Muscle layer of colon (tissue), 2 donors: ENCODE measurements around the gene NEUROG1.
A peak's percentile ranks its signal among the peaks of the same experiment; 100 is the strongest.

Experiments
- H3K27ac ChIP-seq: one replicate; pipeline ENCODE4 v1.7.0; 2013; ENCODE audit warnings: low read depth, mild to moderate bottlenecking, low read length, moderate library complexity
- H3K27me3 ChIP-seq, 2 donors: one replicate each; pipeline ENCODE4 v1.7.0; 2013; ENCODE audit warnings: low read length in 2 of 2, mild to moderate bottlenecking in 2 of 2; ENCODE audit not compliant: insufficient read depth in 2 of 2, control insufficient read depth in 1 of 2
- H3K36me3 ChIP-seq: one replicate; pipeline ENCODE4 v1.7.0; 2013; ENCODE audit warnings: mild to moderate bottlenecking, low read length; ENCODE audit not compliant: insufficient read depth
- H3K4me1 ChIP-seq: one replicate; pipeline ENCODE4 v1.7.0; 2013; ENCODE audit warnings: mild to moderate bottlenecking, low read length; ENCODE audit not compliant: insufficient read depth
- H3K4me3 ChIP-seq, 2 donors: one replicate each; pipeline ENCODE4 v1.7.0; 2013; ENCODE audit warnings: low read length in 2 of 2, low read depth in 1 of 2, mild to moderate bottlenecking in 1 of 2, moderate library complexity in 1 of 2
- H3K9ac ChIP-seq: one replicate; pipeline ENCODE4 v1.7.0; 2013; ENCODE audit warnings: low read length
- H3K9me3 ChIP-seq: one replicate; pipeline ENCODE4 v1.7.0; 2013; ENCODE audit warnings: mild to moderate bottlenecking, low read length
- donor health status: abdominal sarcoma.
- donor health status: Adenocarcinoma of cecum.

The NEUROG1 gene

GRCh38 chr5:135571066-135571609 is 35.4 kb upstream of the NEUROG1 start:
- Histone ChIP-seq H3K4me1 (no peaks in the 10 kb centered on the region), H3K27me3 (peaks cover 0 to 3% of the 10 kb centered on the region in 2 donors), H3K4me3 (no peak overlapping the region), H3K9me3 (no peaks in the 10 kb centered on the region), H3K27ac (no peak overlapping the region), H3K36me3 (no peaks in the 10 kb centered on the region), H3K9ac (no peak overlapping the region)

- no peak overlapping the region for H3K9ac ChIP-seq
- H3K27me3 ChIP-seq: peaks cover 0 to 3% of the 10 kb centered on the region in 2 donors
- H3K36me3 ChIP-seq: no peaks in the 10 kb centered on the region
- H3K27ac ChIP-seq: no peak overlapping the region
- no peak overlapping the region for H3K4me3 ChIP-seq
- no peaks in the 10 kb centered on the region for H3K4me1 ChIP-seq
- no peaks in the 10 kb centered on the region for H3K9me3 ChIP-seq
These were observed 34.6 kb upstream of the NEUROG1 start for GRCh38 chr5:135570453-135570764.

- H3K27ac ChIP-seq: no peak overlapping the region
These were observed 34.1 kb upstream of the NEUROG1 start for GRCh38 chr5:135569755-135570452.

GRCh38 chr5:135568923-135569360 is 33.2 kb upstream of the NEUROG1 start:
- Histone ChIP-seq H3K4me3 (no peak overlapping the region), H3K9me3 (no peaks in the 10 kb centered on the region), H3K4me1 (no peaks in the 10 kb centered on the region), H3K27me3 (peaks cover 0 to 3% of the 10 kb centered on the region in 2 donors), H3K36me3 (no peaks in the 10 kb centered on the region), H3K27ac (no peak overlapping the region), H3K9ac (no peak overlapping the region)

More at GRCh38 chr5:135569755-135570452, 34.1 kb upstream of the NEUROG1 start:
- peaks cover 0 to 3% of the 10 kb centered on the region in 2 donors for H3K27me3 ChIP-seq
- H3K4me3 ChIP-seq: no peak overlapping the region
- no peaks in the 10 kb centered on the region for H3K4me1 ChIP-seq
- H3K36me3 ChIP-seq: no peaks in the 10 kb centered on the region
- H3K9me3 ChIP-seq: no peaks in the 10 kb centered on the region
- H3K9ac ChIP-seq: no peak overlapping the region

GRCh38 chr5:135568246-135568645 is 32.5 kb upstream of the NEUROG1 start:
- Histone ChIP-seq H3K9ac (no peak overlapping the region), H3K4me3 (no peak overlapping the region), H3K9me3 (no peaks in the 10 kb centered on the region), H3K4me1 (no peaks in the 10 kb centered on the region), H3K27ac (no peak overlapping the region), H3K36me3 (no peaks in the 10 kb centered on the region), H3K27me3 (peaks cover 0 to 3% of the 10 kb centered on the region in 2 donors)

- Histone ChIP-seq H3K27ac (no peak overlapping the region), H3K4me1 (no peaks in the 10 kb centered on the region), H3K9ac (no peak overlapping the region), H3K9me3 (no peaks in the 10 kb centered on the region), H3K4me3 (no peak overlapping the region), H3K36me3 (no peaks in the 10 kb centered on the region), H3K27me3 (peaks cover 0 to 3% of the 10 kb centered on the region in 2 donors)
These were observed 31.9 kb upstream of the NEUROG1 start for GRCh38 chr5:135567661-135568060.

GRCh38 chr5:135566422-135567400 is 30.9 kb upstream of the NEUROG1 start:
- Histone ChIP-seq H3K4me1 (no peaks in the 10 kb centered on the region), H3K9ac (no peak overlapping the region), H3K4me3 (no peak overlapping the region), H3K9me3 (no peaks in the 10 kb centered on the region), H3K36me3 (no peaks in the 10 kb centered on the region), H3K27me3 (peaks cover 0 to 3% of the 10 kb centered on the region in 2 donors), H3K27ac (no peak overlapping the region)

GRCh38 chr5:135565725-135566421 is 30.1 kb upstream of the NEUROG1 start:
- Histone ChIP-seq H3K9ac (no peak overlapping the region), H3K9me3 (no peaks in the 10 kb centered on the region), H3K36me3 (no peaks in the 10 kb centered on the region), H3K27me3 (peaks cover 0 to 3% of the 10 kb centered on the region in 2 donors), H3K4me1 (no peaks in the 10 kb centered on the region), H3K27ac (no peak overlapping the region), H3K4me3 (no peak overlapping the region)

- Histone ChIP-seq H3K9me3 (no peaks in the 10 kb centered on the region), H3K36me3 (no peaks in the 10 kb centered on the region), H3K4me1 (no peaks in the 10 kb centered on the region), H3K9ac (no peak overlapping the region), H3K27me3 (peaks cover 0 to 6% of the 10 kb centered on the region in 2 donors), H3K4me3 (no peak overlapping the region), H3K27ac (no peak overlapping the region)
These were observed 29.5 kb upstream of the NEUROG1 start for GRCh38 chr5:135565266-135565665.

GRCh38 chr5:135564331-135564730 is 28.6 kb upstream of the NEUROG1 start:
- H3K27me3 ChIP-seq: peaks cover 0 to 12% of the 10 kb centered on the region in 2 donors
- no peak overlapping the region for H3K9ac ChIP-seq
- H3K36me3 ChIP-seq: no peaks in the 10 kb centered on the region
- no peaks in the 10 kb centered on the region for H3K9me3 ChIP-seq
- H3K4me1 ChIP-seq: no peaks in the 10 kb centered on the region
- no peak overlapping the region for H3K4me3 ChIP-seq
- H3K27ac ChIP-seq: no peak overlapping the region

- H3K9me3 ChIP-seq: no peaks in the 10 kb centered on the region
These were observed 25.5 kb upstream of the NEUROG1 start for GRCh38 chr5:135561266-135561665.

More at GRCh38 chr5:135561266-135561665, 25.5 kb upstream of the NEUROG1 start:
- Histone ChIP-seq H3K36me3 (no peaks in the 10 kb centered on the region), H3K4me1 (no peaks in the 10 kb centered on the region), H3K27ac (no peak overlapping the region), H3K9ac (no peak overlapping the region), H3K27me3 (peaks cover 0 to 14% of the 10 kb centered on the region in 2 donors), H3K4me3 (peak overlapping the region in 1 of 2 donors; percentile 32)
